ENCODE results near the gene PHIP.

Gene PHIP

DNA sequence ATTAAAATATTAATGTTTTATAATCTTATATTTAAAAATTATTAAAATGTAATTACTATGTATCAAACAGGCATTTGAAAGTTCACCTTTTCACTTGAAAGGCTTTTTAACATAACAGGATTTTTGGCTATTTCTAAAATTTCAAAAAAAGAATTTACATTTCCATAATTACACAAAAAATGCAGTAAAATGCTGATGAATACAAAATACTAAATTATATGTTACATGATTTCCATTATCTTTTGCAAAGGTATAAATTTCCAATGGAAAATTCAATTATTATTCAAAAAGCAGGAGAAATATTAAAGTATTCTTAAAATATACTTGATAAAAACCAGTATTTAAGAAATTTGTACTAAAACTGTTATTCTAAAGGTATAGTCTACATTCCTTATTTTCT, 66.1 kb downstream of the PHIP start:
- in situ Hi-C loops (cut with MboI; ENCODE audit: low sequenced_read_pairs), result no loop called here

DNA sequence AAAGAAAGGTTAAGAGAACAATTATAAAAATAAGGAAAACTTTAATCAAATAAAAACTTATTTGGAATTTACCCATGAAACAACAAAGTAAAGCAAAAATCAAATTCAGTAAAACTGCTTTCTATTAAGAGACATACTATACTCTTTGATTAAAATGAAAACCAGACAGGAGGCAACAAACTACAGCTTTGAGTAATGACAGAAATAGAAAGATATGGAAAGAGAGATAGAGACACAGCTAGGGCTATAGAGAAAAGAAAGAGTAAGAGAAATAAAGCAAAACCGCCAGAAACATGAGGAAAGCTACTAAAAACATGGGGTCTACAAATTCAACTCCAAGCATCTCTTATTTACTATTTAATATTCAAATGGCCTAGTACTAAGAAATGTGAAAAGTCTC, 67.6 kb downstream of the PHIP start:
- in situ Hi-C loops (cut with MboI; ENCODE audit: low sequenced_read_pairs), result no loop called here

DNA sequence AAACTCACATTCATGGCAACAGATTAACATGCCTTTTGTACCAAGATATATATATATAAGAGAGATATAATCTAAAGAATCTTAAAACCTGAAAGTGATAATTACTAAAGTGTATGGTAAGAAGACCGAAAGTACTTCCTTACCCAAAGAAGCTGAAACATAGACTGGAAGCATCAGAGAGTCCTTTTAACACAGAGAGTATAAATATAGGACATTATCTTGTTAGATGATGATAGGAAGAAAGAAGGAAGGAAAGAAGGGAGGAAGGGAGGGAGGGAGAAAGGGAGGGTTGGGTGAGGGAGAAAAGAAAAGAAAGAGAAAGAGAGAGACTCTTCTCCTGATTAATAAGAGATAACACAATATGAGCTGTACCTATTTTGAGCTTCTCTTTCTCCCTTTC, 68.2 kb downstream of the PHIP start:
- in situ Hi-C loops (cut with MboI; ENCODE audit: low sequenced_read_pairs), result no loop called here

DNA sequence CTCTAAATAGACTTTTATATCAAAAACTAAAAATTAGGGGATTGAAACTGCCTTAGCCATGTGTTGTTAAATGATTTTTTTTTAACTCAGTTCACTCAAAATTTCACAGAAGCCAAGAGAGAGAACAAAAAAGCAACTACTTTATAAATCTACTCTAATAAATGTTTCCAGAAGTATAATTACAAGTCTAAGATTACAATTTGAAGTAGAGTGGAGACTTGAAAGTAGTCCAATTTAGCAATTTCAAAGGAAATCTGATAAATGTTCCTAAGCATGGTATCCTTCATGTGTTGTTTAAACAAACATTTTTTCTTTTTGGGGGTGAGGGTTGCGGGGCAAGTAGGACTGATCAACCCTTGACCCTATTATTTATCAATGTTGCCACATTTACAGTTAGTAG, 72.6 kb downstream of the PHIP start:
- in situ Hi-C loops (cut with MboI; ENCODE audit: low sequenced_read_pairs), result no loop called here

DNA sequence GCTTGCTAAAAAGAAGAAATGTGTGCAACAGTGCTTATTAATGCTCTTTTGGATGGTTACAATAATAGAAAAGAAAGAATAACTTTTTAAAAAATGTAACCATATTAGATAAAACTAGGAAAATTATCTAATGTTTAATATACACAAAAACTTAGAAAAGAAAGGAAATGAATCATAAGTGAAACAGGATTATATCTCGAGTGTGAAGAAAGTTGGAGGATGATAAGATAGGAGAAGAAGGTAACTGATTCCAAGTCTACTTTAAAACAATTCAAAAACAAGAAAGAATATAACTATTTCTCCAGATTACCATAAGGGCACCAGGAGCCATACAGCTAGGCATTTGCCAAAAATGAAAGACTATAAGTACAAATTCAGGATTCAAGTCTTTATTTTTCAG, 73.0 kb downstream of the PHIP start:
- in situ Hi-C loops (cut with MboI; ENCODE audit: low sequenced_read_pairs), result no loop called here

DNA sequence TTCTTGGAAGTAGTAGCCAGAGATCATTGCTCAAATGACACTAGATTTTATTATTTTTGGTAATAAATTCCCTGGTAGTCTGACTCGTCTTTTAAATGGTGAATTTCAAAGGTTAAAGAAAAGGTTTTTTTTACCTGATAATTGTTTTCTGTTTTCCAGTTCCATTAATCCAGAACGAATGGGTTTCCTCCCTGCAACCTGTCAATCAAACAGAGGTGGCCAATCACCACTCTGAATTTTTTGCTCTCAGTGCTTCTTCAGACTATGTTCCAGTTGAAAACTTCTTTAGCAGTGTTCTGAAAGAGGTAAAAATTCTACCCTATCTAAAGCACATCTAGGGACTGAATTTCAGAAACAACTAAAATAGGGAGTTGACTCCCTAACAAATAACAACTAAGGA, 73.8 kb downstream of the PHIP start:
- in situ Hi-C loops (cut with MboI; ENCODE audit: low sequenced_read_pairs), result no loop called here

DNA sequence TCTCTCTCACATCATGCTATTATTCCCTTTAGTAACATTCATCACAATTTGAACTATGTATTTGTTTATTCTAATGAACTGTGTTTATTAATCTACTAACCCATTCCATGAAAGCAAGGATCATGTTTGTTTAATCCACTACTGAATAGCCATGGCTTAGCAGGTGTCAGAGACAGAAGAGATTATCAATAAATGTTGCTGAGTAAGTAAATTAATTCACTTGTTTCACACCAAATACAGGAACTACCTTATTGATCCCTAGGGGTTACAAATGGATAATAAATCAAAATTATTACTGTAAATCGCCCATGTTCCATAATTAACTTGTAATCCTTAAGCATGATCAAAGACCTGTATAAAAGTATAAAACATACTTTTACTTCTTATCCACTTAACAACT, 76.6 kb downstream of the PHIP start:
- in situ Hi-C loops (cut with MboI; ENCODE audit: low sequenced_read_pairs), result no loop called here

DNA sequence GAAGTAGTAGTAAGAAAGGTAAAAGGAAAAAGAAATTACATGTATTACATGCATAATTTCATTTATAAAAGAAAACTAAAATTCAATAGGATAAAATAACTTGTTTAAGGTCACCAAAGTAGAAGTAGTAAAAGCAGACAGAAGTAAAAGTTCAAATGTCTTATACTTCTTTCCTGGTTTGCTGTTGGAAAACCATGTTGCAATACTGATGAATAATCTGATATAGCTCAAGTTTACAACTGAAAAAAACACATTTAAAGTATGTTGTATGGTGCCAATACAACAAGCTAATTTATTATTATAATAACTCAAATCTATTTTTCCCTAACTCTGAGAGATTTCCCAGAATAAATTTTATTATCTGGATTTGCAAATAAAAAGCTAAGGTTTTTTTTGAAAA, 78.3 kb downstream of the PHIP start:
- in situ Hi-C loops (cut with MboI; ENCODE audit: low sequenced_read_pairs), result no loop called here

DNA sequence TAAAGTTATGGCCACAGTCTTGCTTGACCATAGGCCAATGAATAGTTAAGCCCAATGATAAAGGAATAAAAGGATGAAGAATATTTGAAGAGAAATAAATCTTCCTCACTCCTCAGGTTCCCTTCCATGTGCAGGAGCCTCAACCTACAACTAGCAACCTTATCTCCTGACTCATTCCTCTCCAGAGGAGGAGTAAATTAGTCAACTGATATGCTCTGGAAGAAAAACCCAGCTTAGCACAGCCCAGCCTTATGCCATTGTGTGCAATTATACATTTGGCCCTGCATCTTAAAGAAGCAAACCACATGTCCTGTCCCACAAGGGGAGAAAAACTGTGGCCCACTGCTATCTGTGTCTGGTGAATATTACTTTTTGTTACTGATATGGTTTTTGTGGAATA, 82.1 kb downstream of the PHIP start:
- in situ Hi-C loops (cut with MboI; ENCODE audit: low sequenced_read_pairs), result no loop called here

DNA sequence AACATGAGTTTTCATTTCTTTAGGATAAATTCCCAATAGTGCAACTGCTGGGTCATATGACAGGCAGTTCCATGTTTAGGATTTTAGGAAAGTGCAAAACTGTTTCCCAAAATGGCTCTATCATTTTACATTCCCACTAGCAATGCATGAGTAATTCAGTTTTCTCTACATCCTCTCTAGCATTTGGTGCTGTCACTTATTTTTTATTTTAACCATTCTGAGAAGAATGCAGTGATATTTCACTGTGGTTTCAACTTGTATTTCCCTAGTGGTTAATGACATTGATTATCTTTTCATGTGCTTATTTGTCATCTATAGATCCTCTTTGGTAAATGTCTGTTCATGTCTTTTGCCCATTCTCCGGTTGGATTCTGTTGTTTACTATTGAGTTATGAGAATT, 82.7 kb downstream of the PHIP start:
- in situ Hi-C loops (cut with MboI; ENCODE audit: low sequenced_read_pairs), result no loop called here

DNA sequence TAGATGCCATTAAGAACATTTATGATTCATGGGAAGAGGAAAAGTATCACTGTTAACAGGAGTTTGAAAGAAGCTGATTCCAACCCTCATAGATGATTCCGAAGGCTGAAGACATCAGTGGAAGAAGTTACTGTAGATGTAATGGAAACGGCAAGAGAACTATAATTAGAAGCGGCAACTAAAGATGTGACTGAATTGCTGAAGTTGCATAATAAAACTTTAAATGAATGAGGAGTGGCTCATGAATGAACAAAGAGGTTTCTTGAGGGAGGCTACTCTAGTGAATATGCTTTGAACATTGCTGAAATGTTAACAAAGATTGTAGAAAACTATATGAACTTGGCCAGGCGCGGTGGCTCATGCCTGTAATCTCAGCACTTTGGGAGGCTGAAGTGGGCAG, 84.1 kb downstream of the PHIP start:
- in situ Hi-C loops (cut with MboI; ENCODE audit: low sequenced_read_pairs), result no loop called here

DNA sequence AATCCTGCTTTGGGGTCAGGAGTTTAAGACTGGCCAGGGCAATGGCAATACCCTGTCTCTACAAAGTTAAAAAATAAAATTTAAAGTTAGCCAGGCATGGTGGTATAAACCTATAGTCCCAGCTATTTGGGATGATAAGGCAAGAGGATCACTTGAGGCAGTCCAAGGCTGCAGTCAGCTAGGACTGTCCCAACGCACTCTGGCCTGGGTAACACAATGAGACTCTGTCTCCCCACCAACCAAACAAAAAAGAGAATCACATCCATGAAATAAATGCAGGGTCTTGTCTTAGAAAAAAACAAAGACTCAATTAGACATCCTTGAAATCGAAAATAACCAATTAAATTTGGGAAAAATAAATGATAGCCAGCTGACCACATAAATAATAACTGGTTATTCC, 88.9 kb downstream of the PHIP start:
- in situ Hi-C loops (cut with MboI; ENCODE audit: low sequenced_read_pairs), result no loop called here

DNA sequence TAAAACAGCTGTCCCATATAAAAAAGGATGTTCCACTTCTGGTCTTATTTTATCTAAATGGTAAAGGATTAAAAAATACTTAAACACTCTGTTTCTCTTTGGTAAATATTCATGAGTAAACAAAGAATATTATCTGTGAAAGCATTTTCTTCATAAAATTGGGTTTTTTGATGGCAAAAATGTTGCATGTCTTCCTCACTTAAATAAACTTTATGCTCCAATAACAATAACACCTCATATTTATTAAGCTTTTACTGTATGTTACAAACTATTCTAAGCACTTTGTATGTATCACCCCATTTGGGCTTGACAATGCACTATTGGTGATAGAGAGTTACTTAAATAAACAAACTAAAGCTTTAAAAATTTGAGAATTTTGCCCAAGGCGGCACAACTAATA, 91.9 kb downstream of the PHIP start:
- in situ Hi-C loops (cut with MboI; ENCODE audit: low sequenced_read_pairs), result no loop called here

DNA sequence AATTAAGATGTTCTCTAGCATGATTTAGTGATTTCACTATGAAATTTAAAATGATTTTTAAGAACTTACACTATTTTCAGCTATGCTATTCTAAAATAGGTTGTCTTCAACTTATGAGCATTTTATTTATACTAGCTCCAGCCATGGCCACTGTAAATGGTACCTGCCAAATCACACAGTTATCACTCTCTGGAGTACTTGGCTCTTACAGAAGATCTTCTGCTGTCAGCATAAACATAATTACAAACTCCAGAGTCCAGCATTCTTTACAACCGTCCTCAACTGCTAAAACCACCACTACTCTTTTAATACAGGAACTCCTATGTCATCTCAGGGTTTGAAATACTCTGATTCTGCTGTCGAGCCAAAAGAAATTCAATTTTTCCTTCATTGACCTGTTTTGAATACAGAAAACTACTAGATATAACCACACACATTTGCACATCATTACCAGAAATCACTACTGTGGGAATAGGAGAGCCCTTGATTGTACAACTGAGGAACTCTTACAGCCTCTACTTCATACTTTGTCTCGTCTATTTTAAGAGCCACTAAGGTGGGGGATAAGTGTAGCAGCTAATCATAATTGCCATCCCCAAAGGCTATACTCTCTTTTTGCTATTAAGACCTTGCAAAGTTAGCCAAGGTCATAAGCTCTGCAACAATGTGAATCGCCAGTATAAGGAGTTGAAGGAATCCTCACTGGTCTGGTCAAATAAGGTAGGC, 93.7 kb downstream of the PHIP start:
- in situ Hi-C loops (cut with MboI; ENCODE audit: low sequenced_read_pairs), result no loop called here

DNA sequence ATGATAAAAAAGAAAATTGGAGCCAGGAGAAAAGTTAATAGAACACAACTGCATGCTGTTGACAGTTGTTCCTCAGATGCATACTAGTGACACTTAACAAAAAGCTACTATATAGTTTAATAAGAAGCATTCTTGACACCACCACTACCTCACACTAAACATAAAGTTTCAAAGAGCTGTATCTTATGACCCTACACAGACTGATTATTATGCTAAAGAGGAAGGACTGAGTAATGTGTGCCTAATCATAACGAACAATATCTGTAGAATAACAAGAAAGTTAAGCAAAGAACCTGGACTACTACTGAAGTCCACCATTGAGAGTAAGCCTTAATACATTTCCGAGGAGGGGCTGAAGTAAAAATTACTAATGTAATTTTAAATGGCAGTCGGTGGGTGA, 110.9 kb downstream of the PHIP start:
- in situ Hi-C loops (cut with MboI; ENCODE audit: low sequenced_read_pairs), result no loop called here

DNA sequence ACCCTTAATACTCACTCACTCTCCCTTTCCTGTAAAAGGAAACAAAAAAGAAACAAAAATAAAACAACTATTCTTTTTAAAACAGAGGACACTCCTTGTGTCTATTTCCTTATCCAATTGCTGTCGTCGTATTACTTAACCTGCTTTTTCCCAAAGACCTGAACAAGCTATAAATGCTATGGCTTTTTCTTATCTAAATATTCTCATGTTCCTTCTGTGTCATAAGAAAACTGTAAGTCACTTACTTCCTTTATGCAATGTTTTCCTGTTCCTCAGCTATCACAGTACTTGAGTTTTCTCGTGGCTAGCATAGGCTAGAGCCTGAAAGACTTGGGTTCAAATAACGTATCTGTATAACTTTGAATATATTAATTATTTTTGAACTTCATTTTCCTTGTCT, 111.5 kb downstream of the PHIP start:
- in situ Hi-C loops (cut with MboI; ENCODE audit: low sequenced_read_pairs), result no loop called here

DNA sequence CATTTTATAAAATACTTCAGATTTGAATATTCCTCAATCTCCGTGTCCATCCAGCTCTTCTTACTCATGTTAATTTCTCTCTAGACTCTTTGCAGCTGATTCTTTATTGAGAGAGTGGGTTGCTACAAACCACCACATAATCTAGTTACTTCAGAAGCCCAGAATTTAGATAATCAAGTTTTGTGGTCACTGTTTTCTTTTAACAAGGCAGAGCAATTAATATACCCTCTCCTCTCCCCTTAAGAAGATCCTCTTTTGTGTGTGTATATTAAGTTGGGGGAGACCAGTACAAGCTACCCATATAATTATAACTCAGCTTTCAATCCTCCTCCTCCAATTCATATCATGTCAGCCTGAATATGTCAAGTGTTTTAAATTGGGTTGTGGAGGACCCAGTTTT, 115.6 kb downstream of the PHIP start:
- in situ Hi-C loops (cut with MboI; ENCODE audit: low sequenced_read_pairs), result no loop called here

DNA sequence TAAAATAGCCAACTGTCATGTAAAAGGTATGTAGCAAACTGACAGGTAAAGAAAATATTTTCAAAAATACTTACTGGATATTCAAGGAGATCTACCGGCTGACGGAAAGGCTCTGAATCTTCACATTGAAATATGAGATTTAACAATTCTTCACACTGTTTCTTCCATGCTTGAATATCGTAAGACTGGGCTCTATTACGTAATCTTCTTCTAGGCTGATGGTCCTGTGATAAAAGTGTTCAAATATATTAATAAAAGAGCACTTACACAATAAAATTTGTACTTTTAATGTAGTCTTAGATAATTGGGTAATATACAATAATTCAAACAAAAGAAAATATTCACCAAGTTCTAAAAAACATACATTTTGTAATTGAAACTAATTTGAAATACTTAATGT, 123.3 kb downstream of the PHIP start:
- in situ Hi-C loops (cut with MboI; ENCODE audit: low sequenced_read_pairs), result no loop called here

DNA sequence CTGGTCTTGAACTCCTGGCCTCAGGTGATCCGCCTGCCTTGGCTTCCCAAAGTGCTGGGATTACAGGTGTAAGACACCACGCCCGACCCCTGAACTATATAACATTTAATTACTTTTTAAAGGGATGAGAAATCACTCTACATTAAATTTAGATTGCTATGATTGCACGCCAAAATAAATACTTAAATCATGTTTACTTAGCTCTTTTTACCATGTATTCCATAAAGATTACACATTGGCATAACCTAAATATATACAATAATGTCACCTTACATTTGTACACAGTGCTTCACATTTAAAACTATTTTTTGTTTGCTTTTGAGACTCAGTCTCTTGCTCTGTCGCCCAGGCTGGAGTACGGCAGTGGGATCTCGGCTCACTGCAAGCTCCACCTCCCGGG, 124.3 kb downstream of the PHIP start:
- in situ Hi-C loops (cut with MboI; ENCODE audit: low sequenced_read_pairs), result no loop called here

DNA sequence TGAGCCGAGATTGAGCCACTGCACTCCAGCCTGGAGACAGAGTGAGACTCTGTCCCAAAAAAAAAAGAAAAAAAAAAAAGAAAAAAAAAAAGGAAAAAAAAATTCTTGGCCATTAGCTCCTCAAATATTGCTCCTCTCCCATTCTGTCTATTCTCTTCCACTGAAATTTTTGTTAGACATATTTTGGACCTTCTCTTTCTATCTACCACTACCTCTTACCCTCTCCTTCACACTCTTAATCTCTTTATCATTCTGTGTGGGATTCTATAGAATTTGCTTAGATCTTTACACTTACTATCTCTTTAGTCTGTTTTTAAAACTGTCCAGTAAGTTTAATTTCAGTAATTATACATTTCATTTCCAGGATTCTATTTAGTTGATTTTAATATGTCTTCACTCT, 125.7 kb downstream of the PHIP start:
- in situ Hi-C loops (cut with MboI; ENCODE audit: low sequenced_read_pairs), result no loop called here

DNA sequence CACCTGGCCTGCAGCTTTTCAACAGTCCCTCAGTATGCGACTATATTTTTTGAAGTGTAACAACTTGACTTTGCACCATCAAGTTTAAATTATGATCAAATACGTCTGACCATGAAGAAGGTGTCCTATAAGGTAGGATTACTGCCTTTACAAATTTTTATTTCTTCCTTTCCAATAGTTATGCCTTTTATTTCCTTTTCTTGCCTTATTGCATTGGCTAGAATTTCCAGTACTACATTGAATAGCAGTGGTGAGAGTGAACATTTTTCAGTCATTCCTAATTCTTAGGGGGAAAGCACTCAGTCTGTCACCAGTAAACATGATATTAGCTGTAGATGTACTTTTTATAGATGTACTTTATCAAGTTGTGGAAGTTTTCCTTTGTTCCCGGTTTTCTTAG, 129.3 kb downstream of the PHIP start:
- in situ Hi-C loops (cut with MboI; ENCODE audit: low sequenced_read_pairs), result no loop called here

DNA sequence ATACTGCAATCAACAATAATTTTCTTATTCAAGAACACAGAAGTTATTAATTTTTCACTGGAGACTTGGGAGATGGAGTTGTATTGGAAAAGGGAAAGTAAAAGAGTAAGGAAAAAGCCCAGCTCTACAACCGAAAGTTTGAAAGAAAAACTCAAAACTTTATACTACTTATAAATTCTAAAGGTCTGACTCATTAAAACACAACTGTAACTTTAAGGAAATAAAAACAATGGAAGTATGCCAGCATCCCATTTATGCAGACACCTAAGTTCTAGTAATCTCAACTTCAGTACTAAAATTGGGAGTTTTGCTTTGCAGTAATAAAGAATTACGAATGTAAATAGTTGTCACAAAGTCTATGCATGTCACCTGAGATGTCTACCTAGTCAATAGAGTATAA, 130.1 kb downstream of the PHIP start:
- in situ Hi-C loops (cut with MboI; ENCODE audit: low sequenced_read_pairs), result no loop called here

DNA sequence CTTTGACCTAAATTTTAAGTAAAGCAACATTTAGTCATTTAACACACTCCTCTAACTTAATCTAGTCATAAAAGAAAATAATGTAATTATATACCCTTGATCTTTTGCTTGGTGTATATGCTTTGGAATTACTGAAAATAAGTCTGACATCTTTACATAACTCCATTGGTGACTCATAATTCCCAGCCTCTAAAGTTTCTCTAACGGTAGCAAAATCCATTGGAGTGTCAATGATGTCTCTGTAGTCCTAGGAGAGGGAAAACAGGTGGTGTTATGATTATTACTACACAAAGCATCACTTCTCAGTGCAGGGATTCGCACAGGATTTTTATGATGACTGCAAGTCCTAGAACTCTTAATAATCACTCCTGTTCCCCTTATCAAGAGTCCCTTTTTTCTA, 130.5 kb downstream of the PHIP start:
- in situ Hi-C loops (cut with MboI; ENCODE audit: low sequenced_read_pairs), result no loop called here

DNA sequence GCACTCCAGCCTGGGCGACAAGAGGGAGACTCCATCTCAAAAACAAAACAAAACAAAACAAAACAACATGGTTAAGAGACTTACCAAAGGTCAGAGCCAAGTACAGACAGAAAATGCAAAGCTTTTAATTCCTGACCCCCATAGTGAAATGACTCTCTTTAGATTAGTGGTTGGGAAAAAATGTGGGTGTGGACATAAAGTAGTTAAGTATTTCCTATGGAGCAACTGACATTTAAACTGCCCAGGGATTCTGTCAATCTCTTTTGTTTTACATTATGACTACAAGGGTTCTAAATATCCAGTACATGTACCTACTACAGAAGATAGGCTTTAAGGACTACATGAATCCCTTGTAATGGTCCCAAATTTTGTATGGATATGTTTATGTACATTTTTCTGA, 135.6 kb downstream of the PHIP start:
- in situ Hi-C loops (cut with MboI; ENCODE audit: low sequenced_read_pairs), result no loop called here
